ENCODE results near the gene SPC24.

The SPC24 gene

GRCh38 chr19:11196406-11197287 is 41.1 kb upstream of the SPC24 start:
- no peak for TF ChIP-seq CTCF (IDR thresholded peaks at IDR 0.05; ENCODE audit: control insufficient read depth, extremely low read depth, insufficient read depth)
- DNase-seq (ENCODE audit: low read depth), result no peak
- peak overlapping the region; percentile 81 for H3K4me3 ChIP-seq (ENCODE audit: low read depth, low read length)

GRCh38 chr19:11195681-11196080 is 40.1 kb upstream of the SPC24 start:
- DNase-seq (ENCODE audit: low read depth), result no peak
- H3K4me3 ChIP-seq (ENCODE audit: low read depth, low read length), result no peak overlapping the region
- TF ChIP-seq CTCF (IDR thresholded peaks at IDR 0.05; ENCODE audit: control insufficient read depth, extremely low read depth, insufficient read depth), result no peak

- TF ChIP-seq CTCF (IDR thresholded peaks at IDR 0.05; ENCODE audit: control insufficient read depth, extremely low read depth, insufficient read depth), result no peak
- no peak for DNase-seq (ENCODE audit: low read depth)
- no peak overlapping the region for H3K4me3 ChIP-seq (ENCODE audit: low read depth, low read length)
These were observed 39.3 kb upstream of the SPC24 start for GRCh38 chr19:11194656-11195558.

- TF ChIP-seq CTCF (IDR thresholded peaks at IDR 0.05; ENCODE audit: control insufficient read depth, extremely low read depth, insufficient read depth), result no peak
- no peak overlapping the region for H3K4me3 ChIP-seq (ENCODE audit: low read depth, low read length)
- no peak for DNase-seq (ENCODE audit: low read depth)
These were observed 38.6 kb upstream of the SPC24 start for GRCh38 chr19:11194173-11194572.

- H3K4me3 ChIP-seq (ENCODE audit: low read depth, low read length), result no peak overlapping the region
- TF ChIP-seq CTCF (IDR thresholded peaks at IDR 0.05; ENCODE audit: control insufficient read depth, extremely low read depth, insufficient read depth), result no peak
- DNase-seq (ENCODE audit: low read depth), result no peak
These were observed 37.7 kb upstream of the SPC24 start for GRCh38 chr19:11192957-11193939.

GRCh38 chr19:11191934-11192333 is 36.4 kb upstream of the SPC24 start:
- DNase-seq (ENCODE audit: low read depth), result no peak
- no peak for TF ChIP-seq CTCF (IDR thresholded peaks at IDR 0.05; ENCODE audit: control insufficient read depth, extremely low read depth, insufficient read depth)
- H3K4me3 ChIP-seq (ENCODE audit: low read depth, low read length), result no peak overlapping the region

Data from LNCaP clone FGC (cell line).